ENCODE data around the gene PTPN11.

GRCh38 chr12:112419297-112420133 is 768 bp downstream of the PTPN11 start:
- TF ChIP-seq POLR2AphosphoS5 (IDR thresholded peaks at IDR 0.05; ENCODE audit: insufficient read depth, low read depth, low read length) (no peak), CTCF (IDR thresholded peaks at IDR 0.05; ENCODE audit: extremely low read depth in 1 of 2, insufficient read depth in 1 of 2, low read depth in 1 of 2, low read length in 2 of 2) (no peak), EZH2 (IDR thresholded peaks at IDR 0.05; ENCODE audit: borderline replicate concordance, low read depth, low read length, severe bottlenecking) (no peak)
